GM18868 (cell line): ENCODE measurements around the gene GALNT18.
"Not testable (repeated sequence)": the region's sequence is repeated elsewhere in the genome, so short reads cannot be mapped to it uniquely, and the experiment has no call there.

Source experiments
- ATAC-seq: cut with Tn5 transposase; IDR thresholded peaks from one replicate; pipeline ENCODE4 v1.9.1; 2021; ENCODE audit warnings: mild to moderate bottlenecking, moderate library complexity; ENCODE audit not compliant: unreplicated experiment

Gene GALNT18

GRCh38 chr11:11366793-11367192 lies 255.0 kb downstream of the GALNT18 start:
- ATAC-seq: no peak

- ATAC-seq: no peak
Measured at GRCh38 chr11:11363674-11364073, 258.1 kb downstream of the GALNT18 start.

GRCh38 chr11:11359611-11360010 lies 262.2 kb downstream of the GALNT18 start:
- ATAC-seq: no peak

- ATAC-seq: no peak
Measured at GRCh38 chr11:11356842-11357241, 265.0 kb downstream of the GALNT18 start.

GRCh38 chr11:11352878-11353277 lies 268.9 kb downstream of the GALNT18 start, which contains the start of gene CSNK2A3:
CSNK2A3 (minus strand) TSS chr11:11353250; CDS start chr11:11353119, 131 bp downstream.
- ATAC-seq: not testable (repeated sequence)

- not testable (repeated sequence) for ATAC-seq
Measured at GRCh38 chr11:11351851-11352250, 270.0 kb downstream of the GALNT18 start.

- no peak for ATAC-seq
Measured at GRCh38 chr11:11351042-11351586, 270.7 kb downstream of the GALNT18 start.

GRCh38 chr11:11349870-11350337 lies 271.9 kb downstream of the GALNT18 start:
- no peak for ATAC-seq

- ATAC-seq: no peak
Measured at GRCh38 chr11:11349106-11349825, 272.5 kb downstream of the GALNT18 start.

GRCh38 chr11:11348303-11348702 lies 273.5 kb downstream of the GALNT18 start:
- no peak for ATAC-seq

GRCh38 chr11:11347592-11347991 lies 274.2 kb downstream of the GALNT18 start:
- ATAC-seq: no peak

GRCh38 chr11:11346303-11346702 lies 275.5 kb downstream of the GALNT18 start:
- ATAC-seq: no peak

- no peak for ATAC-seq
Measured at GRCh38 chr11:11345099-11345498, 276.7 kb downstream of the GALNT18 start.

GRCh38 chr11:11344045-11344444 lies 277.8 kb downstream of the GALNT18 start:
- peak; percentile 65 for ATAC-seq

GRCh38 chr11:11338304-11338703 lies 283.5 kb downstream of the GALNT18 start:
- ATAC-seq: no peak

GRCh38 chr11:11336664-11337063 lies 285.1 kb downstream of the GALNT18 start:
- no peak for ATAC-seq

GRCh38 chr11:11335043-11335442 lies 286.8 kb downstream of the GALNT18 start:
- no peak for ATAC-seq

- ATAC-seq: no peak
Measured at GRCh38 chr11:11334607-11335006, 287.2 kb downstream of the GALNT18 start.

GRCh38 chr11:11332141-11332710 lies 289.6 kb downstream of the GALNT18 start:
- ATAC-seq: no peak

- ATAC-seq: no peak
Measured at GRCh38 chr11:11329062-11329806, 292.6 kb downstream of the GALNT18 start.

- no peak for ATAC-seq
Measured at GRCh38 chr11:11324090-11324489, 297.7 kb downstream of the GALNT18 start.
